PC-3 (cell line): Measurements from ENCODE around the gene LTBP3. TPM values are rescaled to one million over a fixed set of nuclear protein-coding genes. Genes with fewer than 3 reads are reported as not detected.

Experiments
- ATAC-seq: fragments of 200-7000 bp; cut with Tn5 transposase; 2 replicates; pipeline ENCODE4 v1.9.1; 2020; ENCODE audit warnings: mild to moderate bottlenecking, moderate library complexity
- BruUV-seq: library from RNA; stranded (reverse); fragments of 400-500 nt; replicated peaks from 2 replicates; lab custom pipeline; 2021; lab: Mats Ljungman, UMichigan
- CTCF ChIA-PET: fragments of 300-600 bp; sonication (Branson Sonifier 250); formaldehyde crosslinking; loops from one replicate; lab custom pipeline; 2022; ENCODE audit warnings: antibody characterized with exemption; lab: Charles Lee
- POLR2A ChIA-PET: fragments of 300-600 bp; sonication (Branson Sonifier 250); formaldehyde crosslinking; loops from one replicate; lab custom pipeline; 2022; ENCODE audit warnings: antibody characterized with exemption; ENCODE audit not compliant: unreplicated experiment; lab: Charles Lee
- DNase-seq: peaks from one replicate; pipeline ENCODE4 v3.0.0-alpha.2; 2015
- H2AFZ ChIP-seq: fragments of 300-600 bp; sonication (generic); 2 replicates; pipeline ENCODE4 v1.6.0; 2016; ENCODE audit warnings: antibody characterized with exemption, low read length
- H3F3A ChIP-seq: fragments of 300-600 bp; sonication (generic); one replicate; pipeline ENCODE4 v1.6.0; 2017; ENCODE audit warnings: antibody characterized with exemption, low read length, control low read depth, mild to moderate bottlenecking; ENCODE audit not compliant: unreplicated experiment
- H3K27ac ChIP-seq: fragments of 300-600 bp; sonication (generic); 2 replicates; pipeline ENCODE4 v1.5.1; 2016; ENCODE audit warnings: mild to moderate bottlenecking, low read length
- H3K27me3 ChIP-seq: fragments of 300-600 bp; sonication (generic); 2 replicates; pipeline ENCODE4 v1.6.1; 2016; ENCODE audit warnings: low read length, mixed read lengths
- H3K36me3 ChIP-seq: fragments of 300-600 bp; sonication (generic); 2 replicates; pipeline ENCODE4 v1.6.1; 2016; ENCODE audit warnings: low read depth, mixed run types, low read length, mixed read lengths
- H3K4me1 ChIP-seq: fragments of 300-600 bp; sonication (generic); 2 replicates; pipeline ENCODE4 v1.5.1; 2016; ENCODE audit warnings: low read length; ENCODE audit not compliant: insufficient read depth
- H3K4me2 ChIP-seq: fragments of 300-600 bp; sonication (generic); 2 replicates; pipeline ENCODE4 v1.6.0; 2016; ENCODE audit warnings: low read length
- H3K4me3 ChIP-seq: fragments of 300-600 bp; sonication (generic); 2 replicates; pipeline ENCODE4 v1.5.1; 2016; ENCODE audit warnings: mild to moderate bottlenecking, low read length, mixed read lengths
- H3K79me2 ChIP-seq: fragments of 300-600 bp; sonication (generic); 2 replicates; pipeline ENCODE4 v1.6.1; 2017; ENCODE audit warnings: low read length, mixed read lengths
- H3K9ac ChIP-seq: fragments of 300-600 bp; sonication (generic); 2 replicates; pipeline ENCODE4 v1.6.0; 2016; ENCODE audit warnings: mild to moderate bottlenecking, low read length
- H3K9me2 ChIP-seq: fragments of 300-600 bp; sonication (generic); replicated peaks from 2 replicates; pipeline ENCODE4 v1.6.1; 2016; ENCODE audit warnings: mixed run types, low read length, mixed read lengths
- H3K9me3 ChIP-seq: fragments of 300-600 bp; sonication (generic); 2 replicates; pipeline ENCODE4 v1.6.1; 2016; ENCODE audit warnings: low read length, mixed read lengths
- H4K20me1 ChIP-seq: fragments of 300-600 bp; sonication (generic); 2 replicates; pipeline ENCODE4 v1.6.1; 2016; ENCODE audit warnings: low read length, mixed read lengths
- EZH2 ChIP-seq: fragments of 300-600 bp; sonication (generic); IDR thresholded peaks from one replicate; pipeline ENCODE4 v1.6.1; 2017; ENCODE audit warnings: antibody characterized with exemption, mild to moderate bottlenecking, low read length; ENCODE audit not compliant: unreplicated experiment
- EZH2phosphoT487 ChIP-seq: fragments of 300-600 bp; sonication (generic); IDR thresholded peaks from 2 replicates; pipeline ENCODE4 v1.6.1; 2018; ENCODE audit warnings: mild to moderate bottlenecking, antibody characterized with exemption, low read length, borderline replicate concordance
- intact Hi-C: fragments of 100-400 bp; cut with micrococcal nuclease; formaldehyde crosslinking; loops from 2 replicates; pipeline ENCODE4 v1.9.0; 2023
- total RNA-seq: library from RNA; depleted of rRNA; stranded (reverse); fragments of >200 nt; gene quantifications from 2 replicates; pipeline ENCODE4 v1.2.3, GENCODE V29; 2014
- TF ChIP-seq, protein P1 (sequence below): fragments of 300-600 bp; sonication (generic); conservative IDR thresholded peaks from 2 replicates; pipeline ENCODE4 v1.5.1; 2017; ENCODE audit warnings: antibody characterized with exemption, low read depth, mild to moderate bottlenecking, low read length

The LTBP3 gene
- total RNA-seq, 1 experiment from 2014 or later = 197 TPM

GRCh38 chr11:65580756-65581155 is 22.6 kb upstream of the LTBP3 start:
- DNase-seq (no peak), ATAC-seq (no peak)
- H3K9me2 ChIP-seq = no peaks in the 10 kb centered on the region
- H3K4me2 ChIP-seq = no peak overlapping the region
- no peaks in the 10 kb centered on the region for H3K27me3 ChIP-seq
- ChIA-PET CTCF (no interaction called here), POLR2A (no interaction called here)
- H3F3A ChIP-seq = no peaks in the 10 kb centered on the region
- TF ChIP-seq, protein P1, sequence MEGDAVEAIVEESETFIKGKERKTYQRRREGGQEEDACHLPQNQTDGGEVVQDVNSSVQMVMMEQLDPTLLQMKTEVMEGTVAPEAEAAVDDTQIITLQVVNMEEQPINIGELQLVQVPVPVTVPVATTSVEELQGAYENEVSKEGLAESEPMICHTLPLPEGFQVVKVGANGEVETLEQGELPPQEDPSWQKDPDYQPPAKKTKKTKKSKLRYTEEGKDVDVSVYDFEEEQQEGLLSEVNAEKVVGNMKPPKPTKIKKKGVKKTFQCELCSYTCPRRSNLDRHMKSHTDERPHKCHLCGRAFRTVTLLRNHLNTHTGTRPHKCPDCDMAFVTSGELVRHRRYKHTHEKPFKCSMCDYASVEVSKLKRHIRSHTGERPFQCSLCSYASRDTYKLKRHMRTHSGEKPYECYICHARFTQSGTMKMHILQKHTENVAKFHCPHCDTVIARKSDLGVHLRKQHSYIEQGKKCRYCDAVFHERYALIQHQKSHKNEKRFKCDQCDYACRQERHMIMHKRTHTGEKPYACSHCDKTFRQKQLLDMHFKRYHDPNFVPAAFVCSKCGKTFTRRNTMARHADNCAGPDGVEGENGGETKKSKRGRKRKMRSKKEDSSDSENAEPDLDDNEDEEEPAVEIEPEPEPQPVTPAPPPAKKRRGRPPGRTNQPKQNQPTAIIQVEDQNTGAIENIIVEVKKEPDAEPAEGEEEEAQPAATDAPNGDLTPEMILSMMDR = no peak
- TF ChIP-seq EZH2phosphoT487 (no peak), EZH2 (no peak)
- peaks cover 18% of the 10 kb centered on the region for H3K79me2 ChIP-seq
- H3K4me3 ChIP-seq = no peak overlapping the region
- H4K20me1 ChIP-seq = peaks cover 5% of the 10 kb centered on the region
- H3K9ac ChIP-seq = no peak overlapping the region
- no TSS peak for BruUV-seq
- H3K36me3 ChIP-seq = peaks cover 3% of the 10 kb centered on the region; the same call in 1 of the 2 replicates
- H3K27ac ChIP-seq = no peak overlapping the region
- no peak overlapping the region for H2AFZ ChIP-seq
- H3K4me1 ChIP-seq = peaks cover 21% of the 10 kb centered on the region
- intact Hi-C loops = no loop called here
- H3K9me3 ChIP-seq = no peaks in the 10 kb centered on the region

- Histone ChIP-seq H3K4me3 (no peak overlapping the region), H3K79me2 (peaks cover 18% of the 10 kb centered on the region), H3K9me3 (no peaks in the 10 kb centered on the region), H3K9me2 (no peaks in the 10 kb centered on the region), H3K27ac (no peak overlapping the region), H3F3A (no peaks in the 10 kb centered on the region), H4K20me1 (peaks cover 5% of the 10 kb centered on the region), H3K36me3 (peaks cover 3% of the 10 kb centered on the region; the same call in 1 of the 2 replicates), H2AFZ (no peak overlapping the region), H3K9ac (no peak overlapping the region), H3K4me2 (no peak overlapping the region), H3K27me3 (no peaks in the 10 kb centered on the region), H3K4me1 (peaks cover 25% of the 10 kb centered on the region)
- TF ChIP-seq, protein P1 = no peak
- TF ChIP-seq EZH2 (no peak), EZH2phosphoT487 (no peak)
- no peak for ATAC-seq
- intact Hi-C loops = no loop called here
- no TSS peak for BruUV-seq
- DNase-seq = no peak
- CTCF ChIA-PET = no interaction called here
- POLR2A ChIA-PET = no interaction called here
Observed at GRCh38 chr11:65580031-65580692, 22.0 kb upstream of the LTBP3 start.

DNA sequence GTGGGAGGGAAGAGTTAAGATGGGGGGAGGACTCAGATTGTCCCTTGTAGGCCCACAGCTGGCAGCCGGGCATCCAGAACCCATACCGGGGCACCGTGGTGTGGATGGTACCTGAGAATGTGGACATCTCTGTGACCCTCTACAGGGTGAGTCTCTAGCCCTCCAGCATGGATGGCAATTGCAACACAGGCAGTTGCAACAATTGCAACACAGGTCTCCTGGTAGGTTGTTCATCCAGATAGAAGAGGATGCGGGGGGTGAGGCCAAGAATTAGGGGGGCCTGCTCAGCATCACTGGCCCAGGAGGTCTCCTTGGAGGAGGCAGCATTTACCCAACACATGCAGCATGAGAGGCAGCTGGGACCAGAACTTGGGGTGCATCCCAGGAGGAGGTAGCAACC is 21.1 kb upstream of the LTBP3 start:
- Histone ChIP-seq H3K4me3 (no peak overlapping the region), H3K9ac (no peak overlapping the region), H3K27ac (no peak overlapping the region), H3K4me1 (peaks cover 31% of the 10 kb centered on the region), H2AFZ (no peak overlapping the region), H4K20me1 (peaks cover 5% of the 10 kb centered on the region), H3K9me2 (no peaks in the 10 kb centered on the region), H3K79me2 (peaks cover 18% of the 10 kb centered on the region), H3K9me3 (no peaks in the 10 kb centered on the region), H3K27me3 (no peaks in the 10 kb centered on the region), H3K36me3 (peaks cover 3% of the 10 kb centered on the region; the same call in 1 of the 2 replicates), H3F3A (no peaks in the 10 kb centered on the region), H3K4me2 (no peak overlapping the region)
- DNase-seq = no peak
- no peak for ATAC-seq
- intact Hi-C loops = no loop called here
- ChIA-PET POLR2A (no interaction called here), CTCF (no interaction called here)
- TF ChIP-seq EZH2 (no peak), EZH2phosphoT487 (no peak)
- TF ChIP-seq, protein P1 = no peak
- BruUV-seq = no TSS peak
